IMR-90 (cell line): ENCODE data around the gene CUEDC2. TPM values are rescaled to one million over a fixed set of nuclear protein-coding genes. Genes with fewer than 3 reads are reported as not detected.

Experiments
- ATAC-seq: fragments of 200-7000 bp; cut with Tn5 transposase; 2 replicates; pipeline ENCODE4 v1.9.1; 2020; ENCODE audit warnings: low read depth, mild to moderate bottlenecking, moderate library complexity
- BruUV-seq: library from RNA; stranded (reverse); fragments of 400-500 nt; replicated peaks from 2 replicates; lab custom pipeline; 2021; lab: Mats Ljungman, UMichigan
- CTCF ChIA-PET: fragments of 300-600 bp; formaldehyde crosslinking; extraction: SDS; loops from one replicate; lab custom pipeline; 2021; ENCODE audit warnings: antibody characterized with exemption; lab: Yijun Ruan, JAX
- POLR2A ChIA-PET: fragments of 300-600 bp; sonication (Branson Sonifier 250); formaldehyde crosslinking; loops from one replicate; lab custom pipeline; 2022; ENCODE audit warnings: antibody characterized with exemption; ENCODE audit not compliant: unreplicated experiment; lab: Charles Lee
- DNase-seq: peaks from one replicate; pipeline ENCODE4 v3.0.0; 2013
- H2AFZ ChIP-seq: replicated peaks from 2 replicates; pipeline ENCODE3; 2013; ENCODE audit warnings: low read length, mild to moderate bottlenecking; ENCODE audit not compliant: poor library complexity
- H2AK5ac ChIP-seq: 2 replicates; pipeline ENCODE4 v1.6.1; 2013; ENCODE audit warnings: low read depth, low read length, inconsistent platforms
- H2AK9ac ChIP-seq: replicated peaks from 2 replicates; pipeline ENCODE3; 2013; ENCODE audit warnings: mild to moderate bottlenecking, low read depth, low read length, moderate library complexity; ENCODE audit not compliant: poor library complexity
- H2BK120ac ChIP-seq: 2 replicates; pipeline ENCODE4 v1.6.1; 2013; ENCODE audit warnings: low read depth, low read length, inconsistent platforms
- H2BK15ac ChIP-seq: 3 replicates; pipeline ENCODE4 v1.6.1; 2013; ENCODE audit warnings: low read depth, low read length, inconsistent platforms
- H2BK20ac ChIP-seq: 2 replicates; pipeline ENCODE4 v1.6.1; 2013; ENCODE audit warnings: low read depth, mild to moderate bottlenecking, inconsistent platforms, low read length, moderate library complexity
- H2BK5ac ChIP-seq: 2 replicates; pipeline ENCODE4 v1.6.1; 2013; ENCODE audit warnings: mild to moderate bottlenecking, low read depth, low read length, inconsistent platforms; ENCODE audit not compliant: poor library complexity, severe bottlenecking
- H3K14ac ChIP-seq: replicated peaks from 2 replicates; pipeline ENCODE4 v1.6.1; 2013; ENCODE audit warnings: low read depth, low read length, inconsistent platforms
- H3K18ac ChIP-seq: 2 replicates; pipeline ENCODE4 v1.6.1; 2013; ENCODE audit warnings: low read depth, low read length, control low read depth
- H3K23ac ChIP-seq: 2 replicates; pipeline ENCODE4 v1.6.1; 2013; ENCODE audit warnings: low read depth, low read length, inconsistent platforms
- H3K27ac ChIP-seq: 2 replicates; pipeline ENCODE4 v1.5.1; 2013; ENCODE audit warnings: mild to moderate bottlenecking, control low read depth, low read length; ENCODE audit not compliant: insufficient read depth
- H3K27me3 ChIP-seq: 2 replicates; pipeline ENCODE4 v1.6.1; 2013; ENCODE audit warnings: low read length; ENCODE audit not compliant: control insufficient read depth, insufficient read depth
- H3K36me3 ChIP-seq: 2 replicates; pipeline ENCODE4 v1.6.1; 2013; ENCODE audit warnings: low read length, mixed read lengths; ENCODE audit not compliant: control insufficient read depth, insufficient read depth
- H3K4ac ChIP-seq: 2 replicates; pipeline ENCODE4 v1.6.1; 2013; ENCODE audit warnings: low read depth, low read length, inconsistent platforms
- H3K4me1 ChIP-seq: 2 replicates; pipeline ENCODE4 v1.6.1; 2013; ENCODE audit warnings: low read length, mixed read lengths; ENCODE audit not compliant: control insufficient read depth, insufficient read depth
- H3K4me2 ChIP-seq: 2 replicates; pipeline ENCODE4 v1.6.1; 2013; ENCODE audit warnings: low read depth, mild to moderate bottlenecking, control low read depth, low read length, moderate library complexity
- H3K4me3 ChIP-seq: 2 replicates; pipeline ENCODE4 v1.5.1; 2013; ENCODE audit warnings: low read depth, mild to moderate bottlenecking, control low read depth, low read length, moderate library complexity; ENCODE audit not compliant: insufficient read depth
- H3K56ac ChIP-seq: 2 replicates; pipeline ENCODE4 v1.6.1; 2013; ENCODE audit warnings: low read length, inconsistent platforms; ENCODE audit not compliant: insufficient read depth; ENCODE audit errors: extremely low read depth
- H3K79me1 ChIP-seq, 2 experiments: 2 replicates each; pipeline ENCODE4 v1.6.1; 2013; ENCODE audit warnings: low read length in 2 of 2, inconsistent platforms in 1 of 2, low read depth in 1 of 2
- H3K9ac ChIP-seq: 2 replicates; pipeline ENCODE4 v1.6.1; 2013; ENCODE audit warnings: low read depth, low read length, control low read depth
- H3K9me1 ChIP-seq: 2 replicates; pipeline ENCODE4 v1.6.1; 2013; ENCODE audit warnings: low read length, inconsistent platforms; ENCODE audit not compliant: insufficient read depth
- H3K9me3 ChIP-seq: 2 replicates; pipeline ENCODE4 v1.6.1; 2013; ENCODE audit warnings: low read length; ENCODE audit not compliant: control insufficient read depth, insufficient read depth
- H4K20me1 ChIP-seq: 2 replicates; pipeline ENCODE4 v1.6.1; 2013; ENCODE audit warnings: low read length, inconsistent platforms; ENCODE audit not compliant: insufficient read depth
- H4K5ac ChIP-seq: 2 replicates; pipeline ENCODE4 v1.6.1; 2013; ENCODE audit warnings: mild to moderate bottlenecking, low read depth, low read length, control low read depth
- H4K8ac ChIP-seq, 2 experiments: 2 replicates each; pipeline ENCODE4 v1.6.1; 2013; ENCODE audit warnings: low read depth in 2 of 2, low read length in 2 of 2, control low read depth in 1 of 2, inconsistent platforms in 1 of 2
- H4K91ac ChIP-seq: 2 replicates; pipeline ENCODE4 v1.6.1; 2013; ENCODE audit warnings: low read depth, low read length, inconsistent platforms; ENCODE audit not compliant: insufficient read depth
- BHLHE40 ChIP-seq: fragments of 150-350 bp; IDR thresholded peaks from 2 replicates; pipeline ENCODE4 v1.6.1; 2016; ENCODE audit warnings: mild to moderate bottlenecking, low read depth, low read length
- CEBPB ChIP-seq: IDR thresholded peaks from 2 replicates; pipeline ENCODE4 v1.6.1; 2012; ENCODE audit warnings: low read depth, low read length, improper control_type of control experiment
- CHD1 ChIP-seq: IDR thresholded peaks from 2 replicates; pipeline ENCODE4 v1.6.1; 2012; ENCODE audit warnings: low read depth, low read length, improper control_type of control experiment
- CTCF ChIP-seq: conservative IDR thresholded peaks from 2 replicates; pipeline ENCODE4 v1.5.1; 2012; ENCODE audit warnings: mild to moderate bottlenecking, low read depth, low read length, improper control_type of control experiment
- FOS ChIP-seq: fragments of 150-350 bp; IDR thresholded peaks from 2 replicates; pipeline ENCODE4 v1.6.1; 2016; ENCODE audit warnings: low read depth, low read length
- MAFK ChIP-seq: IDR thresholded peaks from 2 replicates; pipeline ENCODE4 v1.6.1; 2012; ENCODE audit warnings: low read depth, low read length, improper control_type of control experiment
- MAZ ChIP-seq: IDR thresholded peaks from 2 replicates; pipeline ENCODE4 v1.6.1; 2012; ENCODE audit warnings: low read depth, mild to moderate bottlenecking, low read length, improper control_type of control experiment, moderate library complexity, borderline replicate concordance
- MXI1 ChIP-seq: IDR thresholded peaks from 2 replicates; pipeline ENCODE4 v1.6.1; 2012; ENCODE audit warnings: low read depth, mild to moderate bottlenecking, low read length, moderate library complexity, borderline replicate concordance
- NFE2L2 ChIP-seq: fragments of 150-350 bp; IDR thresholded peaks from 2 replicates; pipeline ENCODE4 v1.6.1; 2016; ENCODE audit warnings: low read depth, mild to moderate bottlenecking, low read length
- POLR2A ChIP-seq: IDR thresholded peaks from 2 replicates; pipeline ENCODE4 v1.6.1; 2012; ENCODE audit warnings: mild to moderate bottlenecking, low read depth, low read length
- RAD21 ChIP-seq: IDR thresholded peaks from 2 replicates; pipeline ENCODE4 v1.6.1; 2012; ENCODE audit warnings: low read length, improper control_type of control experiment
- RCOR1 ChIP-seq: IDR thresholded peaks from 2 replicates; pipeline ENCODE4 v1.6.1; 2012; ENCODE audit warnings: mild to moderate bottlenecking, low read length, improper control_type of control experiment; ENCODE audit not compliant: insufficient replicate concordance
- RFX5 ChIP-seq: IDR thresholded peaks from 2 replicates; pipeline ENCODE4 v1.8.0; 2012; ENCODE audit warnings: low read depth, mild to moderate bottlenecking, low read length, moderate library complexity
- SMC3 ChIP-seq: fragments of 150-350 bp; IDR thresholded peaks from 2 replicates; pipeline ENCODE4 v1.6.1; 2016; ENCODE audit warnings: low read depth, mild to moderate bottlenecking, antibody characterized with exemption, low read length, moderate library complexity
- USF2 ChIP-seq: fragments of 150-350 bp; IDR thresholded peaks from 2 replicates; pipeline ENCODE4 v1.6.1; 2017; ENCODE audit warnings: mild to moderate bottlenecking, antibody characterized with exemption, low read length, low read depth
- WGBS, 2 experiments: methylation state at CpG; one replicate each; pipeline versions ENCODE4 v1.1.5 to v1.1.7; 2013; ENCODE audit warnings: missing lambda C conversion rate in 2 of 2; ENCODE audit not compliant: insufficient read length in 1 of 2; ENCODE audit errors: extremely low coverage in 2 of 2; 5-methylcytosine and 5-hydroxymethylcytosine counted together
- dilution Hi-C: fragments of 300-500 bp; cut with HindIII; formaldehyde crosslinking; loops from one replicate; pipeline ENCODE4 v1.14.3; 2018; ENCODE audit warnings: low sequenced_read_pairs; ENCODE audit not compliant: unreplicated experiment
- in situ Hi-C: fragments of 300-500 bp; cut with MboI; formaldehyde crosslinking; loops from 3 replicates; pipeline ENCODE4 v1.14.3; 2019; ENCODE audit warnings: low sequenced_read_pairs, inconsistent platforms, mixed read lengths
- intact Hi-C: fragments of 100-400 bp; cut with micrococcal nuclease; formaldehyde crosslinking; loops from 2 replicates; pipeline ENCODE4 v1.10.0; 2022
- polyA plus RNA-seq, 3 experiments: library from polyadenylated mRNA; depleted of rRNA; stranded (reverse); fragments of >200 nt; gene quantifications; 2 replicates each; pipeline ENCODE4 v1.2.3, GENCODE V29; 2012; ENCODE audit warnings: low replicate concordance in 1 of 3
- total RNA-seq: library from RNA; depleted of rRNA; stranded (reverse); fragments of >200 nt; gene quantifications from 2 replicates; pipeline ENCODE4 v1.2.3, GENCODE V29; 2012
- TF ChIP-seq, protein P1 (sequence below): fragments of 150-350 bp; IDR thresholded peaks from 2 replicates; pipeline ENCODE4 v1.6.1; 2016; ENCODE audit warnings: low read depth, mild to moderate bottlenecking, low read length, moderate library complexity, borderline replicate concordance

The CUEDC2 gene
- total and polyA plus RNA-seq, 2 of the 4 experiments (the other 2 are of a cell fraction) = 55.7 to 84.9 TPM

GRCh38 chr10:102382871-102383270 is 49.5 kb downstream of the CUEDC2 start:
- Histone ChIP-seq H3K4ac (no peak overlapping the region), H3K9me1 (no peaks in the 10 kb centered on the region), H3K9me3 (no peaks in the 10 kb centered on the region), H3K23ac (no peak overlapping the region), H2BK20ac (no peak overlapping the region), H2AK5ac (no peak overlapping the region), H3K79me1 (no peaks in the 10 kb centered on the region; a peak in 1 of 4 replicates), H4K8ac (no peak overlapping the region), H3K4me2 (no peak overlapping the region), H4K20me1 (peaks cover 4% of the 10 kb centered on the region; the same call in 1 of the 2 replicates), H2BK15ac (no peak overlapping the region), H3K14ac (no peak overlapping the region), H3K56ac (no peak overlapping the region), H3K18ac (no peak overlapping the region), H2AFZ (no peak overlapping the region), H3K27me3 (no peaks in the 10 kb centered on the region), H4K91ac (no peak overlapping the region), H2AK9ac (peak overlapping the region; percentile 82), H2BK5ac (no peak overlapping the region), H3K36me3 (peaks cover 45% of the 10 kb centered on the region), H2BK120ac (no peak overlapping the region), H4K5ac (no peak overlapping the region), H3K4me3 (no peak overlapping the region), H3K27ac (no peak overlapping the region), H3K4me1 (peaks cover 3% of the 10 kb centered on the region; the same call in 1 of the 2 replicates), H3K9ac (no peak overlapping the region)
- in situ Hi-C loops = no loop called here
- TF ChIP-seq RAD21 = no peak
- TF ChIP-seq CHD1 = no peak
- no peak for TF ChIP-seq MAZ
- TF ChIP-seq FOS = no peak
- TF ChIP-seq SMC3 = no peak
- no peak for TF ChIP-seq NFE2L2
- no peak for TF ChIP-seq RCOR1
- no peak for TF ChIP-seq MXI1
- TF ChIP-seq USF2 = no peak
- TF ChIP-seq RFX5 = no peak
- no peak for TF ChIP-seq CEBPB
- TF ChIP-seq, protein P1, sequence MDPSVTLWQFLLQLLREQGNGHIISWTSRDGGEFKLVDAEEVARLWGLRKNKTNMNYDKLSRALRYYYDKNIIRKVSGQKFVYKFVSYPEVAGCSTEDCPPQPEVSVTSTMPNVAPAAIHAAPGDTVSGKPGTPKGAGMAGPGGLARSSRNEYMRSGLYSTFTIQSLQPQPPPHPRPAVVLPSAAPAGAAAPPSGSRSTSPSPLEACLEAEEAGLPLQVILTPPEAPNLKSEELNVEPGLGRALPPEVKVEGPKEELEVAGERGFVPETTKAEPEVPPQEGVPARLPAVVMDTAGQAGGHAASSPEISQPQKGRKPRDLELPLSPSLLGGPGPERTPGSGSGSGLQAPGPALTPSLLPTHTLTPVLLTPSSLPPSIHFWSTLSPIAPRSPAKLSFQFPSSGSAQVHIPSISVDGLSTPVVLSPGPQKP = no peak
- TF ChIP-seq CTCF = no peak
- TF ChIP-seq MAFK = no peak
- TF ChIP-seq BHLHE40 = no peak
- no peak for TF ChIP-seq POLR2A
- ChIA-PET CTCF (no interaction called here), POLR2A (no interaction called here)
- no TSS peak for BruUV-seq
- no CpG with 5 or more reads among the region's 8 CpGs for WGBS, 2 experiments
- no peak for DNase-seq
- ATAC-seq = no peak
- dilution Hi-C loops = no loop called here
- intact Hi-C loops = no loop called here
